22Rv1 (cell line): ENCODE data around the gene IGF2R.

ENCODE experiments used
- ZFX ChIP-seq: fragments of 450-650 bp; IDR thresholded peaks from 2 replicates; pipeline ENCODE4 v1.6.1; 2017; ENCODE audit warnings: antibody characterized with exemption, borderline replicate concordance
- TF ChIP-seq, protein P1 (sequence below): fragments of 450-650 bp; IDR thresholded peaks from 2 replicates; pipeline ENCODE4 v1.5.1; 2017; ENCODE audit warnings: mild to moderate bottlenecking

DNA sequence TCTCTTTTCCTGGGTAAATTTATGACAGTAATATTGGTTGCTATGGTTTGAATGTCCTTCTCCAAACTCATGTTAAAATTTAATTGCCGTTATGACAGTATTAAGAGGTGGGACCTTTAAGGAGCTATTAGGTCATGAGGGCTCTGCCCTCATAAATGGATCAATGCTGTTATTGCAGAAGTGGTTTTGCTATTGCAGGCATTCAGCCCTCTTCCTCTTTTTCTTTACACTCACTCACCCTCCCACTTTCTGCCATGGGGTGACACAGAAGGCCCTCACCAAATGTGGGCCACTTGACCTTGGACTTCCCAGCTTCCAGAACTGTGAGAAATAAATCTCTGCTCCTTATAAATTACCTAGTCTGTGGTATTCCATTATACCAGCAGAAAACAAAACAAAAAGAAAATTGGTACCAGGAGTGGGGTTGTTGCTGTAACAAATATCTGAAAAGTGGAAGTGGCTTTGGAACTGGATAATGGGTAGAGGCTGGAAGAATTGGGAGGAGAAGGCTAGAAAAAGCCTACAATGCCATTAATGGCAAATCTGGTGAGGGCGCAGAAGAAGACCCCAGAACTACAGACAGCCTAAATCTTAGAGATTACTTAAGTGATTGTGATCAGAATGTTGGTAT lies 24.8 kb upstream of the IGF2R start:
- TF ChIP-seq, protein P1, sequence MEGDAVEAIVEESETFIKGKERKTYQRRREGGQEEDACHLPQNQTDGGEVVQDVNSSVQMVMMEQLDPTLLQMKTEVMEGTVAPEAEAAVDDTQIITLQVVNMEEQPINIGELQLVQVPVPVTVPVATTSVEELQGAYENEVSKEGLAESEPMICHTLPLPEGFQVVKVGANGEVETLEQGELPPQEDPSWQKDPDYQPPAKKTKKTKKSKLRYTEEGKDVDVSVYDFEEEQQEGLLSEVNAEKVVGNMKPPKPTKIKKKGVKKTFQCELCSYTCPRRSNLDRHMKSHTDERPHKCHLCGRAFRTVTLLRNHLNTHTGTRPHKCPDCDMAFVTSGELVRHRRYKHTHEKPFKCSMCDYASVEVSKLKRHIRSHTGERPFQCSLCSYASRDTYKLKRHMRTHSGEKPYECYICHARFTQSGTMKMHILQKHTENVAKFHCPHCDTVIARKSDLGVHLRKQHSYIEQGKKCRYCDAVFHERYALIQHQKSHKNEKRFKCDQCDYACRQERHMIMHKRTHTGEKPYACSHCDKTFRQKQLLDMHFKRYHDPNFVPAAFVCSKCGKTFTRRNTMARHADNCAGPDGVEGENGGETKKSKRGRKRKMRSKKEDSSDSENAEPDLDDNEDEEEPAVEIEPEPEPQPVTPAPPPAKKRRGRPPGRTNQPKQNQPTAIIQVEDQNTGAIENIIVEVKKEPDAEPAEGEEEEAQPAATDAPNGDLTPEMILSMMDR = no peak
- TF ChIP-seq ZFX = no peak
